NCI-H526 (cell line): ENCODE data around the gene MDFIC.
"Not testable (repeated sequence)": the region's sequence is repeated elsewhere in the genome, so short reads cannot be mapped to it uniquely, and the experiment has no call there.

ENCODE experiments used
- DNase-seq, 2 experiments: peaks; one replicate each; lab custom pipeline; 2025; lab: John Stamatoyannopoulos, UW

MDFIC gene

GRCh38 chr7:114922026-114922651, at the start of gene MDFIC:
MDFIC (plus strand) TSS chr7:114922094; CDS start chr7:114923034, 940 bp downstream.
- DNase-seq = peak in 1 of 2 experiments; percentile 66

GRCh38 chr7:114874170-114874569, 47.7 kb upstream of the MDFIC start:
- no peak for DNase-seq

GRCh38 chr7:114875186-114875585, 46.7 kb upstream of the MDFIC start:
- no peak for DNase-seq

- DNase-seq = no peak
These were observed 42.3 kb upstream of the MDFIC start for GRCh38 chr7:114879554-114879953.

- DNase-seq = no peak
These were observed 36.1 kb upstream of the MDFIC start for GRCh38 chr7:114885836-114886235.

GRCh38 chr7:114886241-114886640, 35.7 kb upstream of the MDFIC start:
- no peak for DNase-seq

GRCh38 chr7:114889116-114889515, 32.8 kb upstream of the MDFIC start:
- DNase-seq = not testable (repeated sequence)

GRCh38 chr7:114889646-114890285, 32.1 kb upstream of the MDFIC start:
- DNase-seq = no peak

GRCh38 chr7:114890561-114890960, 31.3 kb upstream of the MDFIC start:
- DNase-seq = no peak

- no peak for DNase-seq
These were observed 21.8 kb upstream of the MDFIC start for GRCh38 chr7:114900127-114900526.

- DNase-seq = no peak
These were observed 20.1 kb upstream of the MDFIC start for GRCh38 chr7:114901771-114902170.

GRCh38 chr7:114903131-114903530, 18.8 kb upstream of the MDFIC start:
- no peak for DNase-seq

GRCh38 chr7:114910787-114911186, 11.1 kb upstream of the MDFIC start:
- no peak for DNase-seq

GRCh38 chr7:114911411-114911810, 10.5 kb upstream of the MDFIC start:
- DNase-seq = no peak

- no peak for DNase-seq
These were observed 5.5 kb upstream of the MDFIC start for GRCh38 chr7:114916261-114916892.

- DNase-seq = no peak
These were observed 4.6 kb upstream of the MDFIC start for GRCh38 chr7:114917211-114917839.

- no peak for DNase-seq
These were observed 2.3 kb upstream of the MDFIC start for GRCh38 chr7:114919587-114919986.

GRCh38 chr7:114921631-114922025, 266 bp upstream of the MDFIC start:
- DNase-seq = peak in 1 of 2 experiments; percentile 25

GRCh38 chr7:114922652-114923402, 933 bp downstream of the MDFIC start:
- peak in 1 of 2 experiments; percentile 44 for DNase-seq

GRCh38 chr7:114923403-114923713, 1.5 kb downstream of the MDFIC start:
- DNase-seq = no peak

- DNase-seq = no peak
These were observed 2.3 kb downstream of the MDFIC start for GRCh38 chr7:114924038-114924712.

GRCh38 chr7:114925434-114925833, 3.5 kb downstream of the MDFIC start:
- no peak for DNase-seq
